Measurements from ENCODE around the gene APLP1. TPM values are rescaled to one million over a fixed set of nuclear protein-coding genes. Genes with fewer than 3 reads are reported as not detected.
A peak's percentile ranks its signal among the peaks of the same experiment; 100 is the strongest.

The APLP1 gene
- total RNA-seq, 6 experiments from 2014 or later: 0.27 to 1.5 (median 0.37) TPM; not detected in 3

DNA sequence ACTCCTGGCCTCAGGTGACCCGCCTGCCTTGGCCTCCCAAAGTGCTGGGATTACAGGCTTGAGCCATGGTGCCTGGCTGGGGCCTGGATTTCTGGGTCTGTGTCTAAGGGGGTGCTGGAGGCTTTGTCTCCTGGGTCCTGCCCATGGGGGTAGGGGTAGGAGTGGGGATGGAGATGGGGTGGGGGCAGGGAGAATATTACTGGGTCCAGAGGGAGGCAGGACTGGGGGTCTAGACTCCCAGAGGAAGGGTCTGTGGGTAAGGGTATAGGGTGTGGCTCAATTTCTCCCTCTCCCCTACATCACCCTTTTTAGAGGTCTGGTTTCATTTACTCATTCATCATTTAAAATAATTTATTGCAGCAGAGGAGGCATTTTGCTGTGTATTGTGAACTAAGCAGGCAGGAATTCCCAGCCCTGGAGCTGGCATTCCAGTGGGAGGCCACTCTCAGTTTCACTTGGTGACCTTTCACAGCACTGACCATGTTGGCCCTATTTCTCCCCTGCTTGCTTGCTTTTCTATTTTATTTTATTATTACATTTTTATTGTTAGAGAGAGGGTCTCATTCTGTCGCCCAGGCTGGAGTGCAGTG, 32.8 kb downstream of the APLP1 start:
- DNase-seq (no peak), ATAC-seq (no peak)
- Histone ChIP-seq H3K27me3 (no peaks in the 10 kb centered on the region), H3K27ac (peak overlapping the region; percentile 74 to 90 (median 86)), H3K9me3 (no peaks in the 10 kb centered on the region), H3K4me3 (peak overlapping the region in 2 of 3 donors; percentile 63 to 64), H3K36me3 (no peaks in the 10 kb centered on the region), H3K4me1 (peaks cover 0 to under 1% (median 0%) of the 10 kb centered on the region in 4 donors)
- no peak for TF ChIP-seq POLR2A (IDR thresholded peaks at IDR 0.05)
- TF ChIP-seq, protein P1, sequence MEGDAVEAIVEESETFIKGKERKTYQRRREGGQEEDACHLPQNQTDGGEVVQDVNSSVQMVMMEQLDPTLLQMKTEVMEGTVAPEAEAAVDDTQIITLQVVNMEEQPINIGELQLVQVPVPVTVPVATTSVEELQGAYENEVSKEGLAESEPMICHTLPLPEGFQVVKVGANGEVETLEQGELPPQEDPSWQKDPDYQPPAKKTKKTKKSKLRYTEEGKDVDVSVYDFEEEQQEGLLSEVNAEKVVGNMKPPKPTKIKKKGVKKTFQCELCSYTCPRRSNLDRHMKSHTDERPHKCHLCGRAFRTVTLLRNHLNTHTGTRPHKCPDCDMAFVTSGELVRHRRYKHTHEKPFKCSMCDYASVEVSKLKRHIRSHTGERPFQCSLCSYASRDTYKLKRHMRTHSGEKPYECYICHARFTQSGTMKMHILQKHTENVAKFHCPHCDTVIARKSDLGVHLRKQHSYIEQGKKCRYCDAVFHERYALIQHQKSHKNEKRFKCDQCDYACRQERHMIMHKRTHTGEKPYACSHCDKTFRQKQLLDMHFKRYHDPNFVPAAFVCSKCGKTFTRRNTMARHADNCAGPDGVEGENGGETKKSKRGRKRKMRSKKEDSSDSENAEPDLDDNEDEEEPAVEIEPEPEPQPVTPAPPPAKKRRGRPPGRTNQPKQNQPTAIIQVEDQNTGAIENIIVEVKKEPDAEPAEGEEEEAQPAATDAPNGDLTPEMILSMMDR (IDR thresholded peaks at IDR 0.05): no peak
- intact Hi-C loops (cut with DNase I): no loop called here
- 83% methylated on average over 1 of the region's 2 CpGs for WGBS (ENCODE audit: insufficient coverage, low coverage, low lambda C conversion rate, missing lambda C conversion rate)

DNA sequence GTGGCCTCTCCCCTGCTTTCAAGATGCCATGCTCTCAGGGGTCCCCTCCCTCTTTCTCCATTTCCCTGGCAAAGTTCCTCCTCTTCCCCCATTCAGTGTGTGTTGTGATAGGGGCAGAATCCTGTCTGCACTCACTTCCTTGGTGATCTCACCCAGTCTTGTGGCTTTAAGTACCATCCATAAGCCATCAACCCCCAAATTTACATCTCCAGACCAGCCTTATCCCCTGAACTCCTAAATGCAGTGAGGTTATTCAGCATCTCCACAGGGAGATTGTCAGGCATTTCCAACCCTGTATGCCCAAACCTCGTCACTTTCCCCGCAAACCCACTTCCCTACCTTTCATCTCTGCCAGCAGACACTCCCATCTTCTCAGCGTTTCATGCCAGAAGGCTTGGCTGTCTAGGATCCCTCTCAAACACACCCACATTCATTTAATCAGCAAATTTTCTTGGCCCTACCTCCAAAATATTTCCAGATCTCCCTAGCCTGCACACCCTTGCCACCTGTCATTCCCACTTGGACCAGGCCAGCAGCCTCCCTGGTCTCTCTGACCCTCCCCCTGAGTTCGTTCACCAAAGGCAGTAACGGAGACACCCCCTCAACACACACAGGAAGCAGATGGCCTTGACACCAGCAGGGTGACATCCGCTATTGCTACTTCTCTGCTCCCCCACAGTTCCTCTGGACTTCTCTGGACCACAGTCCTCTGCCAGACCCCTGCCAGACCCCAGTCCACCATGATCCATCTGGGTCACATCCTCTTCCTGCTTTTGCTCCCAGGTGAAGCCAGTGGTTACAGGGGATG, 33.7 kb downstream of the APLP1 start, which contains the start of gene HCST:
Gene HCST (plus strand): TSS at position 676 of the 808 bp plus-strand sequence. CDS start 65 bp downstream, at position 741.
- peaks cover 0 to 9% (median 0%) of the 10 kb centered on the region in 4 donors for H3K4me1 ChIP-seq
- TF ChIP-seq, protein P1 (IDR thresholded peaks at IDR 0.05): no peak
- TF ChIP-seq POLR2A (IDR thresholded peaks at IDR 0.05): no peak
- DNase-seq (no peak), ATAC-seq (no peak)
- no peaks in the 10 kb centered on the region for H3K9me3 ChIP-seq
- intact Hi-C loops (cut with DNase I): no loop called here
- H3K27ac ChIP-seq: peak within 1 kb of the TSS; percentile 53 to 90 (median 66)
- H3K36me3 ChIP-seq: no peaks in the 10 kb centered on the region
- H3K27me3 ChIP-seq: no peaks in the 10 kb centered on the region
- H3K4me3 ChIP-seq: peak within 1 kb of the TSS in 2 of 3 donors; percentile 16
- WGBS (ENCODE audit: insufficient coverage, low coverage, low lambda C conversion rate, missing lambda C conversion rate): 29% methylated on average over 6 of the region's 6 CpGs

DNA sequence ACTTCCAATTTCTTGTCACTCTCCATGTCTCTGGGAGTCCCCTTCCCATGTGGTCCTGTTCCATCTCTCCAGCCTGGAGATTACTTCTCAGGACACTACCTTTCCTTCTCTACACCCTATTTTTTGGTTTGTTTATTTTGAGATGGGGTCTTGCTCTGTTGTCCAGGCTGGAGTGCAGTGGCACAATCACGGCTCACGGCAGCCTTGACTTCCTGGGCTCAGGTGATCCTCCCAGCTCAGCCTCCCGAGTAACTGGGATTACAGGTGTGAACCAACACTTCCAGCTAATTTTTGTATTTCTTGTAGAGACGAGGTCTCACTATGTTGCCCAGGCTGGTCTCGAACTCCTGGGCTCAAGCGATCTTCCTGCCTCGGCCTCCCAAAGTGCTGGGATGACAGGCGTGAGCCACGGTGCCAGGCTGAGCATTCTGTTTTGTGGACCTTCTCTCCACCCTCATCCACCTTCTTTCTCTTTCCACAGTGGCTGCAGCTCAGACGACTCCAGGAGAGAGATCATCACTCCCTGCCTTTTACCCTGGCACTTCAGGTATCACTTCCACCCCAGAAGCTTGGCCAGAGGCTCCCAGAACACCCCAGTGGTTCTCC, 34.6 kb downstream of the APLP1 start:
- Histone ChIP-seq H3K4me1 (peaks cover 0 to 10% (median 0%) of the 10 kb centered on the region in 4 donors), H3K36me3 (no peaks in the 10 kb centered on the region), H3K9me3 (no peaks in the 10 kb centered on the region), H3K27ac (peak overlapping the region; percentile 53 to 90 (median 66)), H3K27me3 (no peaks in the 10 kb centered on the region), H3K4me3 (peak overlapping the region in 2 of 3 donors; percentile 16)
- no peak for TF ChIP-seq POLR2A (IDR thresholded peaks at IDR 0.05)
- TF ChIP-seq, protein P1 (IDR thresholded peaks at IDR 0.05): no peak
- ATAC-seq (no peak), DNase-seq (no peak)
- intact Hi-C loops (cut with DNase I): no loop called here
- WGBS (ENCODE audit: insufficient coverage, low coverage, low lambda C conversion rate, missing lambda C conversion rate): 45% methylated on average over 10 of the region's 10 CpGs

DNA sequence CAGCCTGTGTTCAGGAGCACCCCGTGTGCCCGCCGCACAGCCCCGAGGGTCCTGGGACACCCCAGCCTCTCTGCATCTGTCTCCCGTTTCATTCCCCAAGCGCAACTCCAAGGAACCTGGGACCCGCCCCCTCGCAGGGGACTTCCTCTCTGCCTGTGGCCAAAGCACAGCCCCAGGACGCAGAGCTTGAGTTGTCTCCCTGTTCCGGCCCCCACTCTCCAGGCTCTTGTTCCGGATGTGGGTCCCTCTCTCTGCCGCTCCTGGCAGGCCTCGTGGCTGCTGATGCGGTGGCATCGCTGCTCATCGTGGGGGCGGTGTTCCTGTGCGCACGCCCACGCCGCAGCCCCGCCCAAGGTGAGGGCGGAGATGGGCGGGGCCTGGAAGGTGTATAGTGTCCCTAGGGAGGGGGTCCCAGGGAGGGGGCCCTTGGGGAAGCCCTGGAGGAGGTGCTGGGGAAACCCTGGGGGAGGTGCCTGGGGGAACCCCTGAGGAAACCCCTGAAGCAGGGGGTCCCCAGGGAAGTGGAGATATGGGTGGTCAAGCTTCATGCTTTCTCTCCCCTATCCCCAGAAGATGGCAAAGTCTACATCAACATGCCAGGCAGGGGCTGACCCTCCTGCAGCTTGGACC, 35.3 kb downstream of the APLP1 start:
- ATAC-seq (peak; percentile 27 to 45 (median 34)), DNase-seq (peak; percentile 73 to 87 (median 82))
- Histone ChIP-seq H3K36me3 (no peaks in the 10 kb centered on the region), H3K4me1 (peaks cover 0 to 10% (median 0%) of the 10 kb centered on the region in 4 donors), H3K9me3 (no peaks in the 10 kb centered on the region), H3K27ac (peak overlapping the region; percentile 53 to 90 (median 66)), H3K27me3 (no peaks in the 10 kb centered on the region), H3K4me3 (peak overlapping the region in 2 of 3 donors; percentile 9 to 16)
- WGBS (ENCODE audit: insufficient coverage, low coverage, low lambda C conversion rate, missing lambda C conversion rate): 6% methylated on average over 21 of the region's 24 CpGs
- TF ChIP-seq, protein P1 (IDR thresholded peaks at IDR 0.05): no peak
- TF ChIP-seq POLR2A (IDR thresholded peaks at IDR 0.05): peak; percentile 51
- intact Hi-C loops (cut with DNase I): no loop called here

Data from right lobe of liver (tissue), 6 donors.